HUDEP-2 (cell line): ENCODE results near the gene MARCHF3.

Experiments used
- DNase-seq, 76 experiments: peaks; one replicate each; lab custom pipeline; 2025; ENCODE audit not compliant: unreplicated experiment in 76 of 76; lab: John Stamatoyannopoulos, UW

Gene MARCHF3

GRCh38 chr5:126884269-126884819 is 146.0 kb downstream of the MARCHF3 start:
- peak in 73 of 76 experiments; percentile 5 to 97 (median 73) for DNase-seq

GRCh38 chr5:126883564-126884245 is 146.7 kb downstream of the MARCHF3 start:
- peak in 13 of 76 experiments; percentile 16 to 52 (median 37) for DNase-seq

GRCh38 chr5:126881821-126882600 is 148.3 kb downstream of the MARCHF3 start:
- peak in 5 of 76 experiments; percentile 8 to 21 (median 11) for DNase-seq

GRCh38 chr5:126878634-126879033 is 151.7 kb downstream of the MARCHF3 start:
- DNase-seq = no peak

GRCh38 chr5:126878085-126878484 is 152.3 kb downstream of the MARCHF3 start:
- DNase-seq = no peak

GRCh38 chr5:126877602-126878001 is 152.8 kb downstream of the MARCHF3 start:
- no peak for DNase-seq

- DNase-seq = no peak
Measured at GRCh38 chr5:126875303-126875785, 155.0 kb downstream of the MARCHF3 start.

- DNase-seq = no peak
Measured at GRCh38 chr5:126872561-126873354, 157.6 kb downstream of the MARCHF3 start.

- DNase-seq = no peak
Measured at GRCh38 chr5:126871441-126871840, 158.9 kb downstream of the MARCHF3 start.

- no peak for DNase-seq
Measured at GRCh38 chr5:126869005-126869451, 161.3 kb downstream of the MARCHF3 start.

- DNase-seq = no peak
Measured at GRCh38 chr5:126868338-126869004, 161.9 kb downstream of the MARCHF3 start.

GRCh38 chr5:126866851-126867636 is 163.3 kb downstream of the MARCHF3 start:
- no peak for DNase-seq

GRCh38 chr5:126865299-126865698 is 165.1 kb downstream of the MARCHF3 start:
- no peak for DNase-seq

GRCh38 chr5:126864042-126864688 is 166.2 kb downstream of the MARCHF3 start:
- DNase-seq = peak in 1 of 76 experiments; percentile 11

- no peak for DNase-seq
Measured at GRCh38 chr5:126863402-126863801, 167.0 kb downstream of the MARCHF3 start.

- no peak for DNase-seq
Measured at GRCh38 chr5:126858441-126858840, 171.9 kb downstream of the MARCHF3 start.

- no peak for DNase-seq
Measured at GRCh38 chr5:126857472-126858410, 172.6 kb downstream of the MARCHF3 start.

- no peak for DNase-seq
Measured at GRCh38 chr5:126855266-126855665, 175.1 kb downstream of the MARCHF3 start.
